Heart left ventricle (tissue), 16 donors: ENCODE measurements around the gene CYP4F22. TPM values are rescaled to one million over a fixed set of nuclear protein-coding genes. Genes with fewer than 3 reads are reported as not detected.
"Not testable (repeated sequence)": the region's sequence is repeated elsewhere in the genome, so short reads cannot be mapped to it uniquely, and the experiment has no call there.

ENCODE experiments used
- ATAC-seq, 4 donors: fragments of 200-7000 bp; cut with Tn5 transposase; one replicate each; pipeline ENCODE4 v1.9.1; 2020 to 2022; ENCODE audit warnings: moderate library complexity in 4 of 4, mild to moderate bottlenecking in 3 of 4, moderate number of reproducible peaks in 1 of 4
- DNase-seq, 5 donors: peaks; one replicate each; pipeline ENCODE4 v3.0.0-alpha.2; 2020
- H3K27ac ChIP-seq, 12 donors: fragments of 200-600 bp; sonication (generic) in 4 of 12; one replicate each; pipeline versions ENCODE4 v1.5.0 to v1.8.0; 2016 to 2022; ENCODE audit warnings: mild to moderate bottlenecking in 2 of 12
- H3K27me3 ChIP-seq, 9 donors: fragments of 200-600 bp; sonication (generic) in 2 of 9; one replicate each; pipeline versions ENCODE4 v1.5.1 to v1.8.0; 2016 to 2022; ENCODE audit warnings: mild to moderate bottlenecking in 3 of 9
- H3K36me3 ChIP-seq, 9 donors: fragments of 200-600 bp; sonication (generic) in 2 of 9; one replicate each; pipeline versions ENCODE4 v1.5.0 to v1.8.0; 2018 to 2022; ENCODE audit warnings: mild to moderate bottlenecking in 2 of 9
- H3K4me1 ChIP-seq, 12 donors: fragments of 200-600 bp; sonication (generic) in 4 of 12; one replicate each; pipeline versions ENCODE4 v1.5.0 to v1.8.0; 2016 to 2022; ENCODE audit warnings: mild to moderate bottlenecking in 3 of 12
- H3K4me3 ChIP-seq, 12 donors: fragments of 200-600 bp; sonication (generic) in 4 of 12; one replicate each; pipeline versions ENCODE4 v1.5.0 to v1.8.0; 2017 to 2022; ENCODE audit warnings: mild to moderate bottlenecking in 9 of 12, moderate library complexity in 4 of 12
- H3K9me3 ChIP-seq, 12 donors: fragments of 200-600 bp; sonication (generic) in 4 of 12; one replicate each; pipeline versions ENCODE4 v1.5.0 to v1.8.0; 2016 to 2022; ENCODE audit warnings: mild to moderate bottlenecking in 1 of 12
- POLR2A ChIP-seq, 2 donors: fragments of 450-650 bp; IDR thresholded peaks; one replicate each; pipeline ENCODE4 v1.6.1; 2017; ENCODE audit warnings: antibody characterized with exemption in 2 of 2, mild to moderate bottlenecking in 2 of 2, moderate library complexity in 2 of 2
- WGBS, 4 donors: extraction: QIAGEN DNeasy Blood & Tissue Kit in 2 of 4; methylation state at CpG; one replicate each; pipeline versions ENCODE4 v1.1.5 to v1.1.7; 2013 to 2018; 5-methylcytosine and 5-hydroxymethylcytosine counted together
- intact Hi-C, 10 donors: fragments of 100-400 bp; cut with DNase I; formaldehyde crosslinking; loops; one replicate each; pipeline versions ENCODE4 v1.11.1 to v1.14.2; 2022
- polyA plus RNA-seq, 2 donors: library from polyadenylated mRNA; stranded (reverse); fragments of 200-250 nt; gene quantifications; one replicate each; pipeline ENCODE4 v1.2.3, GENCODE V29; 2013
- total RNA-seq, 9 donors: library from RNA; depleted of rRNA in 2 of 9; stranded (reverse); fragments of >200 nt in 2 of 9; fragmentation: NEBNext Ultra II Directional in 3 of 9; extraction: Animal tissue kit (Norgen Biotek cat#: 25700) in 3 of 9; gene quantifications; one replicate each; pipeline versions ENCODE4 v1.1.0 to v1.2.4, GENCODE V29; 2016 to 2023
- TF ChIP-seq, protein P1 (sequence below), 12 donors: fragments of 200-600 bp; sonication (generic) in 4 of 12; IDR thresholded peaks; one replicate each; pipeline versions ENCODE4 v1.5.0 to v1.8.0; 2018 to 2022; ENCODE audit warnings: antibody characterized with exemption in 12 of 12, mild to moderate bottlenecking in 5 of 12
- donor health status: ischemic (EF 13 %, LVEDD 7.1; RV severe dilation, severe dysfunction).
- donor health status: healthy with polysubstance abuse.
- donor health status: DM: no; HTN: yes; CAD: no.
- donor health status: DM: no; HTN: no; CAD: no.
- donor health status: ischemic (EF 25% LVEDD 6.9; RV normal size, moderate dysfunction).
- donor health status: ischemic (EF 25% LVEDD 5.7; RV mildly dilated, moderate dysfunction).
- donor health status: healthy.
- donor health status: DM: yes; HTN: yes; CAD: no.
- donor health status: ischemic (EF 35%, LVEDD 5.7; RV mildly dilated, moderate dysfunction).
- donor health status: nonischemic (EF 11% LVEDD 7.7; RV severe dilation, severe dysfunction).
- donor health status: DM: yes; HTN: yes; CAD: no.
- donor health status: PGD.
- donor health status: ischemic (EF 29% LVEDD 5.4; RV normal size, mild dysfunction).
- donor health status: nonischemic (EF 23%, LVEDD 6.1; RV moderate dilation, normal function).

CYP4F22 gene
- total and polyA plus RNA-seq, 11 donors: 0.29 TPM; not detected in 10

DNA sequence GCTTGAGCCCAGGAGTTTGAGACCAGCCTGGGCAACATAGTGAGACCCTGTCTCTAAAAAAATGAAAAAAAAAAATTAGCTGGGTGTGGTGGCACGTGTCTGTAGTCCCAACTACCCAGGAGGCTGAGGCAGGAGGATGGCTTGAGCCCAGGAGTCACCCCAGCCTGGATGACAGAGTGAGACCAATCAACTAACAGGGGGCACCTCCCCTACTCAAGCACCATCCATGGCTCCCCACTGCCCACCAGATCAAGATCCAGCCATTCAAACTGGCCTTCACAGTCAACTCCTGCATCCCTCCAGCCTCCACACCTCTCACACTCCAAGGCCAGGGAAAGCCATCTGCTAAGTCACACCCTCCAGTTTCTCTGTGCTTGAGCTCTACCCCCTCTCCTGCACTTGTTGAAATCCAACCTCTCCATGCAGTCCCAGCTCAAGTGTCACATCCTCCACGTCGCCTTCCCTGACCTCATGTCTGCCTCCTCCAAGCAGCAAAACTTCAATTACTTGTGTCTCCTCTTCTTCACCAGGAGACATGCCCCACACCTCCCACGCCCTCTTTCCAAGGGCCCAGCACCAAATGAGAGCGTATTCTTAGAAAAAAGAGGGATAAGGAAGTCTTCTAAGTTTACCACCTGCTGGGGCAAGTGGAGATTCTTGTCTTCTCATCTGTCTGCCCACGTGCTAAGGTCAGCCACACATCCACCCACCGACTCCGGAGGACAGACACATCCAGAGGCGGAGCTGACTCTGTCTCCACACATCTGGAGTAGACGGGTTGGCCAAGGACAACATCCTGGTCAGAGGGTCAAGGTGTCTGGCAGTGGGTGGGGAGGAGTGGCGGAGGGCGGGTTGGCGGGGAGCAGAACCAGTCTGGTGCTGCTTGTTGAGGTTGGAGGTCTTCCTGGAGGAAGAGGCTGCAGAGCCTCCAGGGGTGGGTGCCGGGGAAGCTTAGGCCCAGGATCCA is 974 bp upstream of the CYP4F22 start:
- Histone ChIP-seq H3K27me3 (peaks cover 8 to 67% (median 38%) of the 10 kb centered on the region in 9 donors), H3K27ac (no peak overlapping the region), H3K4me3 (no peak overlapping the region), H3K9me3 (no peaks in the 10 kb centered on the region), H3K36me3 (no peaks in the 10 kb centered on the region), H3K4me1 (peaks cover 0 to 8% (median 0%) of the 10 kb centered on the region in 12 donors)
- no peak for DNase-seq
- ATAC-seq: no peak
- 60 to 66% (median 63%) methylated on average over 13 to 14 of the region's 14 CpGs for WGBS, 4 donors
- intact Hi-C loops: no loop called here
- TF ChIP-seq, protein P1, sequence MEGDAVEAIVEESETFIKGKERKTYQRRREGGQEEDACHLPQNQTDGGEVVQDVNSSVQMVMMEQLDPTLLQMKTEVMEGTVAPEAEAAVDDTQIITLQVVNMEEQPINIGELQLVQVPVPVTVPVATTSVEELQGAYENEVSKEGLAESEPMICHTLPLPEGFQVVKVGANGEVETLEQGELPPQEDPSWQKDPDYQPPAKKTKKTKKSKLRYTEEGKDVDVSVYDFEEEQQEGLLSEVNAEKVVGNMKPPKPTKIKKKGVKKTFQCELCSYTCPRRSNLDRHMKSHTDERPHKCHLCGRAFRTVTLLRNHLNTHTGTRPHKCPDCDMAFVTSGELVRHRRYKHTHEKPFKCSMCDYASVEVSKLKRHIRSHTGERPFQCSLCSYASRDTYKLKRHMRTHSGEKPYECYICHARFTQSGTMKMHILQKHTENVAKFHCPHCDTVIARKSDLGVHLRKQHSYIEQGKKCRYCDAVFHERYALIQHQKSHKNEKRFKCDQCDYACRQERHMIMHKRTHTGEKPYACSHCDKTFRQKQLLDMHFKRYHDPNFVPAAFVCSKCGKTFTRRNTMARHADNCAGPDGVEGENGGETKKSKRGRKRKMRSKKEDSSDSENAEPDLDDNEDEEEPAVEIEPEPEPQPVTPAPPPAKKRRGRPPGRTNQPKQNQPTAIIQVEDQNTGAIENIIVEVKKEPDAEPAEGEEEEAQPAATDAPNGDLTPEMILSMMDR (IDR thresholded peaks at IDR 0.05): no peak
- TF ChIP-seq POLR2A (IDR thresholded peaks at IDR 0.05): no peak

DNA sequence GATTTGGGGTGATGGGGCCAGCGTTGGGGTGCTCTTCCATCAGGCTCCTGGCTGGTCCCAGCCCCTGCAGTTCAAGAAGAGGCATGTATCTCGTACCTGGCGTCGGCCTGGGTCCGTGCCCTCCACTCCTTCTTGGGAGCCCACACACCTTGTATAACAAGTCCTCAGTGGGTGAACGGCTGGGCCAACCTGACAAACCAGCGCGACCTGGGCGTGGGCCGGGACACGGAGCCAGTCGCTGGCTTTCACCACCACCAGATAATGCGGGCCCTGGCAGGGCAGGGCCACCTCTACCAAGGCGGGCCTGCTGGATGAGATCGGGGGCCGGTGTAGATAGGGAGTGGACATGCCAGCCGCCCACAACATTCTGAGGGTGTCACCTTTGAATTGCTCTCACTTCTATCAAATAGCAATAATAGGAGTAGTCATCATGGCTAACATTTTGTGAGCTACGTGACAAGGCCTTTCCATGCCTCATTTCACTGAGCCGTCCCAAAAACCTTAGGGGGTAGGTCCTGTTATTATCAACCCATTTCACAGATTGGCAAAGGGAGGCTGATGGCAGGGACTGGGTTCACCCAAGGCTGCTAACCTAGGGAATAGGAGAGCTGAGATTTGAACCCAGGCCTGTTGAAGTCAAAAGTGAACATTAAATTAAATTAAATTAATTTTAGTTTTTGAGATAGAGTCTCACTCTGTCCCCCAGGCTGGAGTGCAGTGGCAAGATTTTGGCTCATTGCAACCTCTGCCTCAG is 3.5 kb downstream of the CYP4F22 start:
- no peak for TF ChIP-seq POLR2A (IDR thresholded peaks at IDR 0.05)
- TF ChIP-seq, protein P1 (IDR thresholded peaks at IDR 0.05): no peak
- peaks cover 0 to 9% (median 0%) of the 10 kb centered on the region in 12 donors for H3K4me1 ChIP-seq
- H3K27me3 ChIP-seq: peaks cover 8 to 54% (median 33%) of the 10 kb centered on the region in 9 donors
- no peak overlapping the region for H3K4me3 ChIP-seq
- no peaks in the 10 kb centered on the region for H3K36me3 ChIP-seq
- H3K27ac ChIP-seq: no peak overlapping the region
- no peak for DNase-seq
- ATAC-seq: no peak
- WGBS, 4 donors: 83 to 89% (median 86%) methylated on average over 18 to 19 of the region's 19 CpGs
- intact Hi-C loops: no loop called here
- H3K9me3 ChIP-seq: peaks cover 0 to 10% (median 5%) of the 10 kb centered on the region in 12 donors

DNA sequence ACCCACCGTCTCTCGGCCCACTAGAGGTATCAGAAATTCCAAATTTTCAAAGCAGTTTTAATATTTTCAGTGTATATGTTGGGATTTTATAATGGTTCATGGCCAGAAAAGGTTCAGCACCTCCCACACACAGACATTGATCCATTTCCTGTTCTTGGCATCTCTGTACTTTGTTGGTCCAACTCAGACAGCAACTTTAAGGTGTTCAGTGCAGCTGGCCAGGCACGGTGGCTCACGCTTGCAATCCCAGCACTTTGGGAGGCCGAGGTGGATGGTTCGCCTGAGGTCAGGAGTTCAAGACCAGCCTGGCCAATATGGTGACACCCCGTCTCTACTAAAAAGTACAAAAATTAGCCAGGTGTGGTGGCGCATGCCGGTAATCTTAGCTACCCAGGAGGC is 6.9 kb downstream of the CYP4F22 start:
- 87 to 92% (median 90%) methylated on average over 9 of the region's 9 CpGs for WGBS, 4 donors
- peak overlapping the region in 1 of 12 donors; percentile 81 for H3K27ac ChIP-seq
- intact Hi-C loops, H3K4me3 ChIP-seq, ATAC-seq, DNase-seq, H3K36me3 ChIP-seq, H3K4me1 ChIP-seq: not testable (repeated sequence)
- peaks cover 0 to 14% (median 5%) of the 10 kb centered on the region in 12 donors for H3K9me3 ChIP-seq
- peaks cover 0 to 27% (median 2%) of the 10 kb centered on the region in 9 donors for H3K27me3 ChIP-seq

DNA sequence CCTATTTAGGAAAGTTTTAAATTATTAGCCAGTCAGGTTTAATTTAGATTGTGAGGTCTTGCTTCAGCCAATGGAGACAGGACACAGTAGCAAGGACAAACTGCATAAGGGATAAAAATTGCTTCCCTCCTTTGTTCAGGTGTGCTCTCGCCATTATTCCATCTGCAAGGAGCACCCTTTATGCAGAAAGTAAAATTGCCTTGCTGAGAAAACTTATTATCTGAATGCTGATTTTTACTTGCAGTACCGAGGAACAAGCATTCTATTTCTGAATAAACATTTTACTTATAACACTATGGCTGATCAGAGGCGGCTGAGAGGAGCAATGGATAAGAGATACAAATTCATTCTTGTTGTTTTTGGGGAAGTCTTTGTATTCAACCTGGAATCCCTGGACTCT is 8.0 kb downstream of the CYP4F22 start:
- 86 to 93% (median 88%) methylated on average over 3 of the region's 3 CpGs for WGBS, 4 donors
- peaks cover 0 to 9% (median 0%) of the 10 kb centered on the region in 12 donors for H3K4me1 ChIP-seq
- H3K27me3 ChIP-seq: peaks cover 0 to 22% (median 0%) of the 10 kb centered on the region in 9 donors
- intact Hi-C loops: no loop called here
- TF ChIP-seq, protein P1 (IDR thresholded peaks at IDR 0.05): no peak
- TF ChIP-seq POLR2A (IDR thresholded peaks at IDR 0.05): no peak
- ATAC-seq (no peak), DNase-seq (no peak)
- no peaks in the 10 kb centered on the region for H3K36me3 ChIP-seq
- peaks cover 0 to 14% (median 5%) of the 10 kb centered on the region in 12 donors for H3K9me3 ChIP-seq
- H3K4me3 ChIP-seq: no peak overlapping the region
- no peak overlapping the region for H3K27ac ChIP-seq
